GM12801 (cell line): Measurements from ENCODE around the gene ANKRD40CL.

Experiments used
- CTCF ChIP-seq: IDR thresholded peaks from one replicate; pipeline ENCODE4 v1.5.1; 2011; ENCODE audit warnings: control low read depth; ENCODE audit not compliant: insufficient read length; ENCODE audit errors: extremely low read depth

The ANKRD40CL gene

GRCh38 chr17:50719144-50719923 is 48.0 kb downstream of the ANKRD40CL start, which contains the start of gene LUC7L3:
Gene LUC7L3 (plus strand): TSS chr17:50719603. CDS start chr17:50719733, 130 bp downstream.
- no peak for TF ChIP-seq CTCF

- no peak for TF ChIP-seq CTCF
Measured at GRCh38 chr17:50715471-50715870, 51.8 kb downstream of the ANKRD40CL start.

GRCh38 chr17:50712641-50713040 is 54.7 kb downstream of the ANKRD40CL start:
- no peak for TF ChIP-seq CTCF
